CD8-positive, alpha-beta memory T cell (primary cell): ENCODE data around the gene PSMB11. TPM values are rescaled to one million over a fixed set of nuclear protein-coding genes. Genes with fewer than 3 reads are reported as not detected.

Source experiments
- CTCF ChIA-PET: fragments of 350-600 bp; sonication (Branson Sonifier 250); formaldehyde crosslinking; loops from one replicate; lab custom pipeline; 2021; ENCODE audit warnings: antibody characterized with exemption; lab: Charles Lee
- POLR2A ChIA-PET: fragments of 350-600 bp; sonication (Branson Sonifier 250); formaldehyde crosslinking; loops from one replicate; lab custom pipeline; 2021; ENCODE audit warnings: antibody characterized with exemption; lab: Charles Lee
- DNase-seq, 5 donors: peaks; one replicate each; pipeline versions ENCODE4 v3.0.0 to v3.0.0-alpha.2; 2020 to 2022; ENCODE audit warnings: mixed read lengths in 1 of 5
- H3K27ac ChIP-seq: one replicate; pipeline ENCODE4 v1.7.0; 2013; ENCODE audit warnings: low read depth, mild to moderate bottlenecking, low read length, moderate library complexity
- H3K27me3 ChIP-seq: 2 replicates; pipeline ENCODE4 v1.7.0; 2013; ENCODE audit warnings: low read length, mild to moderate bottlenecking; ENCODE audit not compliant: insufficient read depth, poor library complexity, severe bottlenecking
- H3K36me3 ChIP-seq: 2 replicates; pipeline ENCODE4 v1.7.0; 2013; ENCODE audit warnings: mild to moderate bottlenecking, low read length, moderate library complexity; ENCODE audit not compliant: insufficient read depth
- H3K4me1 ChIP-seq: 2 replicates; pipeline ENCODE4 v1.7.0; 2013; ENCODE audit warnings: mild to moderate bottlenecking, low read length, moderate library complexity; ENCODE audit not compliant: insufficient read depth
- H3K4me3 ChIP-seq: 2 replicates; pipeline ENCODE4 v1.7.0; 2013; ENCODE audit warnings: mild to moderate bottlenecking, low read length
- H3K9me3 ChIP-seq: 2 replicates; pipeline ENCODE4 v1.7.0; 2013; ENCODE audit warnings: mild to moderate bottlenecking, low read length
- H3K27ac Mint-ChIP-seq, 8 donors: one replicate each; pipeline ENCODE4 v1.8.0; 2020 to 2021; ENCODE audit warnings: mixed read lengths in 8 of 8, mild to moderate bottlenecking in 6 of 8, inconsistent platforms in 3 of 8, moderate library complexity in 3 of 8
- H3K27me3 Mint-ChIP-seq, 2 donors: one replicate each; pipeline ENCODE4 v1.8.0; 2020 to 2021; ENCODE audit warnings: mixed read lengths in 2 of 2, mild to moderate bottlenecking in 1 of 2, moderate library complexity in 1 of 2
- H3K36me3 Mint-ChIP-seq, 3 donors: one replicate each; pipeline ENCODE4 v1.8.0; 2020 to 2021; ENCODE audit warnings: mixed read lengths in 3 of 3, inconsistent platforms in 1 of 3, mild to moderate bottlenecking in 1 of 3
- H3K4me1 Mint-ChIP-seq, 3 donors: one replicate each; pipeline ENCODE4 v1.8.0; 2020 to 2021; ENCODE audit warnings: mixed read lengths in 3 of 3, inconsistent platforms in 1 of 3, mild to moderate bottlenecking in 1 of 3
- H3K4me3 Mint-ChIP-seq, 7 donors: one replicate each; pipeline ENCODE4 v1.8.0; 2020 to 2021; ENCODE audit warnings: mixed read lengths in 7 of 7, mild to moderate bottlenecking in 6 of 7, moderate library complexity in 4 of 7, inconsistent platforms in 2 of 7
- H3K9me3 Mint-ChIP-seq, 5 donors: one replicate each; pipeline ENCODE4 v1.8.0; 2020 to 2022; ENCODE audit warnings: mixed read lengths in 5 of 5, mild to moderate bottlenecking in 3 of 5, moderate library complexity in 2 of 5, inconsistent platforms in 1 of 5
- polyA plus RNA-seq: library from polyadenylated mRNA; unstranded; fragments of 300-500 nt; fragmentation: Illumina TruSeq; gene quantifications from one replicate; pipeline ENCODE4 v1.2.3, GENCODE V29; 2021
- total RNA-seq, 2 experiments: library from RNA; stranded (reverse); gene quantifications; one replicate each; pipeline ENCODE4 v1.2.3, GENCODE V29; 2021

PSMB11 gene
- total and polyA plus RNA-seq, 3 experiments from 2014 or later: not detected

DNA sequence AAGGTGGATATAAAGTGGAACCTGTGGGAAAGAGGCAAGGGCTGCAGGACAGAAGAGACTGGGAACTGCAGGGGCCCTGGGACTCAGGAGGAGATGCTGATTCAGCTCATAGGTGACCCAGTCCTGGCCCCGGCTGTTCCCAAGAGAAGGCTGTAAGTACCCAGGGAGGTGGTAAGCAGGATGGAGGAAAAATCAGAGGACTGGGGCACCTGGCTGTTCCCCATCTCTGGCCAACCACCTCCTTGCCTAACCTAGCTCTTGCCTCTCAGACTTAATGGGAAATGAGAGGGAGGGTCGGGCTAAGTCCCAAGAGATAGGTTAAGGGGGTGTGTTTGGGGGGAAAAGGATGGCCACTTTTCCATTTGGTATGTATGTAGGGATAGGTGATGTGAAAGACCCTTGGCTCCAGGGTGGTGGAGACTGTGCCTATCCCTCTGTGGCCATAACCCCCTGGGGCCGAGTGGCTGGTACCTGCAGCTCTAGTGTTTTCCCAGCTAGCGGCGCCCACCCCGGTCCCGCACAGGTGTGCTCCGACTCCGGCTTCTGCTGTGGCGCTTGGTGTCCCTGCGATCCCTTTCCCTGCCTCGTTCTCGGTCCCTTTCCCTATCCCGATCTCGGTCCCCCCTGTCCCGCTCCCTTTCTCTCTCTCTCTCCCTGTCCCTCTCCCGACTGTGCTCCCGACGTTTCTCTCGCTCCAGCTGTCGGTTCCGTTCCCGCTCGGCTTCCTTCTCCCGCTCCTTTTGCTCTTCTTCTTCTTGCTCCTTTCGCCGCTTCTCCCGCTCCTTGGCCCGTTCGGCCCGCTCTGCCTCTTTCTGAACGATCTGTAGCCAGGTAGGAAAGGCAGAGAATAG, 16.9 kb downstream of the PSMB11 start:
- Histone ChIP-seq H3K9me3 (no peaks in the 10 kb centered on the region), H3K4me3 (no peak overlapping the region), H3K27ac (no peak overlapping the region), H3K27me3 (no peaks in the 10 kb centered on the region), H3K4me1 (peaks cover 14% of the 10 kb centered on the region), H3K36me3 (peaks cover 38% of the 10 kb centered on the region)
- no peaks in the 10 kb centered on the region for H3K9me3 Mint-ChIP-seq
- H3K27me3 Mint-ChIP-seq: no peaks in the 10 kb centered on the region
- CTCF ChIA-PET: interaction anchor here (0.8 to 21.2 kb wide), 24 partner anchors 9 to 489 kb away, joined by 3 to 732 read pairs (median 6); partner anchors contain the start of genes ACIN1, AJUBA, C14orf119 and PRMT5
- POLR2A ChIA-PET: interaction anchor here (0.5 to 1.5 kb wide), 6 partner anchors 10 to 294 kb away, joined by 5 to 14 read pairs (median 6); partner anchors contain the start of gene AJUBA
- H3K27ac Mint-ChIP-seq: peak overlapping the region in 2 of 8 donors; percentile 52 to 54
- H3K4me3 Mint-ChIP-seq: peak overlapping the region in 4 of 7 donors; percentile 23 to 68 (median 30)
- peaks cover 3 to 55% (median 14%) of the 10 kb centered on the region in 3 donors for H3K36me3 Mint-ChIP-seq
- H3K4me1 Mint-ChIP-seq: peaks cover 16 to 19% (median 18%) of the 10 kb centered on the region in 3 donors
- no peak for DNase-seq

- POLR2A ChIA-PET: no interaction called here
- Histone ChIP-seq H3K4me1 (peaks cover 14% of the 10 kb centered on the region), H3K27ac (no peak overlapping the region), H3K27me3 (no peaks in the 10 kb centered on the region), H3K4me3 (no peak overlapping the region), H3K9me3 (no peaks in the 10 kb centered on the region), H3K36me3 (peaks cover 48% of the 10 kb centered on the region)
- Mint-ChIP-seq H3K9me3 (no peaks in the 10 kb centered on the region), H3K4me3 (peak overlapping the region in 1 of 7 donors; percentile 35), H3K36me3 (peaks cover 3 to 71% (median 16%) of the 10 kb centered on the region in 3 donors), H3K27ac (peak overlapping the region in 1 of 8 donors; percentile 32), H3K4me1 (peaks cover 16 to 21% (median 18%) of the 10 kb centered on the region in 3 donors), H3K27me3 (no peaks in the 10 kb centered on the region)
- CTCF ChIA-PET: interaction anchor here (1.0 to 21.2 kb wide), 6 partner anchors 7 to 75 kb away, joined by 3 to 732 read pairs (median 13); partner anchors contain the start of gene AJUBA
- DNase-seq: no peak
These were observed 18.7 kb downstream of the PSMB11 start for GRCh38 chr14:23060536-23061260.

DNA sequence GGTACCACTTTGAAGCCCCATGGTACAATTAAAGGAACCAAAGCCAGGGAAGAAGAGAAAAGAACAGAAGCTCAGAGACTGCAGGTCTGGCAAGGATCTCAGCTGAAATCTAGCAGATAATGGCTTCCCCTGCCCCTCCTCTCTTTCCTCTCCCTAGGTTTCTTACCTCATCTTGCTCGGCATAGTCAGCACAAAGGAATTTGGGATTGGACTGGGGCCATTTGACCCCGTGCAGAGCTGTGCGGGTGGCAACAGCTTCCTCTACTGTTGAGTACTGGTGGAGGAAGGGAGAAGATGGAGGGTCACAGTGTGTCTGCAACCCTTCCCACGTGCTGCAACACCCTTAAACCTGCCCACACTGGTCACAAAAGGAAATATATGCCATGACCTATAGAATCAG, 20.0 kb downstream of the PSMB11 start:
- Mint-ChIP-seq H3K4me3 (peak overlapping the region in 1 of 7 donors; percentile 42), H3K27ac (peak overlapping the region in 1 of 8 donors; percentile 14), H3K9me3 (no peaks in the 10 kb centered on the region), H3K27me3 (no peaks in the 10 kb centered on the region), H3K4me1 (peaks cover 6 to 14% (median 9%) of the 10 kb centered on the region in 3 donors), H3K36me3 (peaks cover 3 to 84% (median 19%) of the 10 kb centered on the region in 3 donors)
- H3K27ac ChIP-seq: no peak overlapping the region
- no peak for DNase-seq
- H3K4me1 ChIP-seq: peaks cover 1% of the 10 kb centered on the region
- CTCF ChIA-PET: interaction anchor here (1.3 to 21.2 kb wide), 4 partner anchors 15 to 77 kb away, joined by 3 to 732 read pairs (median 6); partner anchors contain the start of gene AJUBA
- no peaks in the 10 kb centered on the region for H3K9me3 ChIP-seq
- peaks cover 60% of the 10 kb centered on the region for H3K36me3 ChIP-seq
- no peaks in the 10 kb centered on the region for H3K27me3 ChIP-seq
- H3K4me3 ChIP-seq: no peak overlapping the region
- POLR2A ChIA-PET: interaction anchor here (0.6 to 0.9 kb wide), 2 partner anchors 10 to 11 kb away, joined by 3 to 5 read pairs; no protein-coding TSS in a partner anchor

DNA sequence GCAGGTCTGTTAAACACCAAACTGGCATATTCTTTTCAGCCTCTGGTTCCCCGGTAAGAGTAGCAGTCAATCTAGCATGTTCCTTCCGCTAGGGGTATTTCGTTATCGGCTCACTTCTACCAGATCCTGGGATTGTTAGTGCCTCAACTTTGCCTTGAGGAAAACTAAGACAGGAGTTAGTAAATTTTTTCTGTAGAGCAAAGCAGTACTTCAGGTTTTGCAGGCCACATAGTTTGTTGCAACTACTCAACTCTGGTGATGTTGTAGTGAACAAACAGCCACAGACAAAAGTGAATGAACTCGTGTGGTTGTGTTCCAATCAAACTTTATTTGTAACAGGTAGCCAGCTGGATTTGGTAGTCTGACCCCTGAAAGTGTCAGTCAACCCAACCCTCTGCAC, 21.6 kb downstream of the PSMB11 start:
- POLR2A ChIA-PET: no interaction called here

GRCh38 chr14:23066368-23066767, 24.4 kb downstream of the PSMB11 start:
- ChIA-PET POLR2A (no interaction called here), CTCF (interaction anchor here (3.9 to 21.2 kb wide), 2 partner anchors 9 to 81 kb away, joined by 50 to 732 read pairs; partner anchors contain the start of genes AJUBA and CDH24)
- no peak overlapping the region for H3K4me3 Mint-ChIP-seq
- no peak for DNase-seq
- peaks cover 57% of the 10 kb centered on the region for H3K36me3 ChIP-seq
- H3K9me3 ChIP-seq: no peaks in the 10 kb centered on the region
- no peak overlapping the region for H3K27ac ChIP-seq
- H3K4me1 ChIP-seq: peaks cover 20% of the 10 kb centered on the region
- peak overlapping the region in 1 of 8 donors; percentile 23 for H3K27ac Mint-ChIP-seq
- H3K27me3 ChIP-seq: no peaks in the 10 kb centered on the region
- no peaks in the 10 kb centered on the region for H3K27me3 Mint-ChIP-seq
- no peaks in the 10 kb centered on the region for H3K9me3 Mint-ChIP-seq
- peaks cover 3 to 79% (median 15%) of the 10 kb centered on the region in 3 donors for H3K36me3 Mint-ChIP-seq
- H3K4me1 Mint-ChIP-seq: peaks cover 25 to 39% (median 26%) of the 10 kb centered on the region in 3 donors
- H3K4me3 ChIP-seq: no peak overlapping the region

More for the DNA sequence above, 21.6 kb downstream of the PSMB11 start:
- Histone ChIP-seq H3K27ac (no peak overlapping the region), H3K36me3 (peaks cover 72% of the 10 kb centered on the region), H3K4me1 (peaks cover 2% of the 10 kb centered on the region), H3K9me3 (no peaks in the 10 kb centered on the region), H3K27me3 (no peaks in the 10 kb centered on the region), H3K4me3 (no peak overlapping the region)
- peak overlapping the region in 1 of 7 donors; percentile 52 for H3K4me3 Mint-ChIP-seq
- CTCF ChIA-PET: interaction anchor here (1.9 to 21.2 kb wide), 2 partner anchors 14 to 78 kb away, joined by 7 to 732 read pairs; partner anchors contain the start of gene AJUBA
- H3K27me3 Mint-ChIP-seq: no peaks in the 10 kb centered on the region
- peak overlapping the region in 2 of 8 donors; percentile 45 to 76 for H3K27ac Mint-ChIP-seq
- peaks cover 6 to 13% (median 7%) of the 10 kb centered on the region in 3 donors for H3K4me1 Mint-ChIP-seq
- H3K9me3 Mint-ChIP-seq: no peaks in the 10 kb centered on the region
- peaks cover 3 to 92% (median 19%) of the 10 kb centered on the region in 3 donors for H3K36me3 Mint-ChIP-seq
- no peak for DNase-seq

GRCh38 chr14:23066855-23067744, 25.1 kb downstream of the PSMB11 start:
- DNase-seq: no peak
- peaks cover 54% of the 10 kb centered on the region for H3K36me3 ChIP-seq
- Mint-ChIP-seq H3K27ac (peak overlapping the region in 2 of 8 donors; percentile 23 to 60), H3K27me3 (no peaks in the 10 kb centered on the region), H3K9me3 (no peaks in the 10 kb centered on the region), H3K36me3 (peaks cover 3 to 80% (median 14%) of the 10 kb centered on the region in 3 donors), H3K4me1 (peaks cover 33 to 46% (median 33%) of the 10 kb centered on the region in 3 donors), H3K4me3 (no peak overlapping the region)
- no peak overlapping the region for H3K27ac ChIP-seq
- ChIA-PET POLR2A (interaction anchor here (1.8 kb wide), 1 partner anchor 8 kb away, joined by 6 read pairs; no protein-coding TSS in a partner anchor), CTCF (interaction anchor here (1.9 to 21.2 kb wide), 4 partner anchors 9 to 120 kb away, joined by 7 to 732 read pairs (median 42); partner anchors contain the start of genes AJUBA and CDH24)
- H3K9me3 ChIP-seq: no peaks in the 10 kb centered on the region
- H3K27me3 ChIP-seq: no peaks in the 10 kb centered on the region
- peaks cover 28% of the 10 kb centered on the region for H3K4me1 ChIP-seq
- H3K4me3 ChIP-seq: no peak overlapping the region
